ENCODE measurements around the gene ADAM20. TPM values are rescaled to one million over a fixed set of nuclear protein-coding genes. Genes with fewer than 3 reads are reported as not detected.

Gene ADAM20
- total RNA-seq, 4 donors from 2014 or later, result 1.8 to 3.1 (median 2.4) TPM

DNA sequence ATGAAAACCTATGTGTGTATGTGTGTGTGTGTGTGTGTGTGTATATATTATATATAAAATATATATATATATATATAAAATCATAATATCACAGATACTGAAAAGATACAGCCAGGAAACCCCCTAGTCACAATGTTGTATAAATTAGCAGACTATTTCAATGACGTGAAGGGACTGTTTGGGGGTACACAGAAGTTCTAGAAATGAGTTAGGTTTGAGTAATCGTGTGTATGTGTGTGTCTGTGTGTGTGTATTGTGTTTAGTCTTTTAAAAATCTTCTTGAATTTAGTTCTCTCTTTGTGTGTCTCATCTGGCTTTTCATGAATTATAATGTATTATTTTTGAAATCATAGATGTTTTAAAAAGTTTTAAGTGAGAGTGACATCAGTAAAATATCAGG, 61.0 kb downstream of the ADAM20 start:
- H3K4me3 ChIP-seq, result no peak overlapping the region
- 73 to 82% methylated on average over 2 of the region's 2 CpGs for WGBS, 2 donors
- TF ChIP-seq EP300 (IDR thresholded peaks at IDR 0.05) (no peak), POLR2A (IDR thresholded peaks at IDR 0.05) (no peak)
- TF ChIP-seq, protein P1, sequence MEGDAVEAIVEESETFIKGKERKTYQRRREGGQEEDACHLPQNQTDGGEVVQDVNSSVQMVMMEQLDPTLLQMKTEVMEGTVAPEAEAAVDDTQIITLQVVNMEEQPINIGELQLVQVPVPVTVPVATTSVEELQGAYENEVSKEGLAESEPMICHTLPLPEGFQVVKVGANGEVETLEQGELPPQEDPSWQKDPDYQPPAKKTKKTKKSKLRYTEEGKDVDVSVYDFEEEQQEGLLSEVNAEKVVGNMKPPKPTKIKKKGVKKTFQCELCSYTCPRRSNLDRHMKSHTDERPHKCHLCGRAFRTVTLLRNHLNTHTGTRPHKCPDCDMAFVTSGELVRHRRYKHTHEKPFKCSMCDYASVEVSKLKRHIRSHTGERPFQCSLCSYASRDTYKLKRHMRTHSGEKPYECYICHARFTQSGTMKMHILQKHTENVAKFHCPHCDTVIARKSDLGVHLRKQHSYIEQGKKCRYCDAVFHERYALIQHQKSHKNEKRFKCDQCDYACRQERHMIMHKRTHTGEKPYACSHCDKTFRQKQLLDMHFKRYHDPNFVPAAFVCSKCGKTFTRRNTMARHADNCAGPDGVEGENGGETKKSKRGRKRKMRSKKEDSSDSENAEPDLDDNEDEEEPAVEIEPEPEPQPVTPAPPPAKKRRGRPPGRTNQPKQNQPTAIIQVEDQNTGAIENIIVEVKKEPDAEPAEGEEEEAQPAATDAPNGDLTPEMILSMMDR (IDR thresholded peaks at IDR 0.05), result no peak

More for the DNA sequence above, 61.0 kb downstream of the ADAM20 start:
- H3K9me3 ChIP-seq, result peaks cover 0 to 3% (median 1%) of the 10 kb centered on the region in 4 donors
- no peaks in the 10 kb centered on the region for H3K4me1 ChIP-seq
- H3K27ac ChIP-seq, result no peak overlapping the region
- DNase-seq (ENCODE audit: low spot score in 2 of 2), result no peak
- H3K27me3 ChIP-seq, result no peaks in the 10 kb centered on the region
- H3K36me3 ChIP-seq, result peaks cover 0 to 22% (median 0%) of the 10 kb centered on the region in 3 donors

Small RNA genes lying within 50 kb of the gene (small RNA-seq; reads per million reads assigned to genes)
- gene RNU6-659P, result not detected

Other genes with a start within 250 kb of the ADAM20 start
- gene COX16, start 175.3 kb downstream of the ADAM20 start, total RNA-seq, result 10 to 100 TPM; 20.0 to 42.9 (median 26.5) TPM
- 10 to 100 TPM; 17.4 to 28.8 (median 25.3) TPM for gene SYNJ2BP, start 117.9 kb downstream of the ADAM20 start, total RNA-seq
- gene ADAM21, start 82.8 kb downstream of the ADAM20 start, total RNA-seq, result under 1 TPM in 1 of 4 donors, not detected in 3; 0.44 TPM
- 10 to 100 TPM; 23.4 to 47.2 (median 41.1) TPM for gene MED6, start 65.7 kb upstream of the ADAM20 start, total RNA-seq
- gene TTC9, start 106.9 kb upstream of the ADAM20 start, total RNA-seq, result 1 to 10 TPM; 3.9 to 6.9 (median 5.4) TPM